NCI-H748 (cell line): ENCODE measurements around the gene RALGAPA2.

Experiments used
- DNase-seq: peaks from one replicate; lab custom pipeline; 2025; ENCODE audit not compliant: unreplicated experiment; lab: John Stamatoyannopoulos, UW

The RALGAPA2 gene

DNA sequence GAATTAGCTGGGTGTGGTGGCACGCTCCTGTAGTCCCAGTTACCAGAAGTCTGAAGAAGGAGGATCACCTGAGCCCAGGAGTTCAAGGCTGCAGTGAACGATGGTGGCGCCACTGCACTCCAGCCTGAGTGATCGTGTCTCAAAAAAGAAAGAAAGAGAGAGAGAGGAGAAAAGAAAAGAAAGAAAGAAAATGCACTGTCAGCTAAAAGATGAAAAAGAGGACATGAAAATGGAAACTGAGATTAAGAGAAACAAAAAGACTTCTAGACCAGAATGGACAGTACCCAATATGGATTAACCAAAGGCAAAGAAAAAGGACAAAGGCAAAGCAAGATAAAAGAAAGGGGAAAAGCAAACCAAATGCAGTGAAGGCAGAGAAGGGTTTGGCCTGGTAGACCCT, 9.0 kb upstream of the RALGAPA2 start:
- DNase-seq, result no peak

- DNase-seq, result no peak
These were observed 7.7 kb upstream of the RALGAPA2 start for GRCh38 chr20:20720158-20720557.

- DNase-seq, result no peak
These were observed 7.0 kb upstream of the RALGAPA2 start for GRCh38 chr20:20719411-20719810.

GRCh38 chr20:20713244-20713765, 861 bp upstream of the RALGAPA2 start:
- peak; percentile 50 for DNase-seq

GRCh38 chr20:20712004-20712473, 405 bp downstream of the RALGAPA2 start:
- peak; percentile 71 for DNase-seq

DNA sequence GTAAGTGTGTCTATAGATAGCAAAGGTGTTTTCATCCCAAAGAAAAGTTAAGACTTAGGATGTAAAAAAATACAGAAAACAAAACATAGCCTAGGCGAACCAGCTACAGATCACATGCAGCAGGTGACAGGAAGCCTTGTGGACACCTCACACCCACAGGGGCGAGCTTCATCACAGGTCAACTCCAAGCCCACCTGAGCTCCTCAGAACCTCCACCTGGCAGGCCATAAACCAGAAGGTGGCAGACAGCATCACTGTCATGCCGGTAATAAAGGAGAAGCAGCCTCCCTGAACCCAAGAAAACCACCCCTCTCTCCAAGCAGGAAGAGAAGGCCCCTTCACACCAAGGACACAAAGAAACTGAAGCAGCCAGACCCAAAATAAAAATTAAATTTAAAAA, 1.0 kb downstream of the RALGAPA2 start:
- DNase-seq, result peak; percentile 67

GRCh38 chr20:20710443-20711315, 1.8 kb downstream of the RALGAPA2 start:
- peak; percentile 62 for DNase-seq

DNA sequence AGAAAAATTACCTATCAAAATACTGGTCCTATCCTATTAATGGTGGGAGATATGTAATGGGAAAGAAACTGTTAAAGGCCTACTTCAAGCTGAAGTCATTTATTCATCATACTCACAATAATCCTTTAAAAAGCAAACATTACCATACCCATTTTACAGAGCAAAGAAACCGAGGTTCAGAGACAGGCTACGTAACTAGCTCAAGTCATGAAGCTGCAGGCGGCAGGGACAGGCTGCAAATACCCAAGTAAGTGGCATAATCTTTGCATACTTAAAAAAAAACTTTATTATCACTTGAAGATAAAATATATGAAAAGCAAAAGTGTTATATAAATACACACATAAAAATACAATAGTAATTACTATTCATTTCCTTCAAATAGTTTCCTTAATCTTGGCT, 2.6 kb downstream of the RALGAPA2 start:
- DNase-seq, result no peak

DNA sequence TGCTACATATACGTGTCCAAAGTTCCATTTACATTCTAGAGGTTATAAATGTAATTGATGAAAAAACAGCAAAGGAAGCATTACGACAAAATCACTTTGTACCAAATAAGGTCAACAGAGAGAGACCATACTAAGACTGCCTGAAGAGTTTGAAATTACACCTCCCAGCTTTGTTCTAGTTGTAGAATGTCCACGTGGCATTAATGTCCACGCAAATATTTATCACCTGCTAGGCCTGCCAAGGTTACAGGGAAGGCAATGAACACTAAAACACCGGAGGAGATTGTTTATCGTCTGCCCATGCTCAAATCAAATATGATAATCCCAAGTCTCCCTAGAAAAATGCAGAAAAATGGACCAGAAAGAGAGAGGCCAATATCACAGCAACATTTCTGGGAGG, 6.2 kb downstream of the RALGAPA2 start:
- DNase-seq, result peak; percentile 41

DNA sequence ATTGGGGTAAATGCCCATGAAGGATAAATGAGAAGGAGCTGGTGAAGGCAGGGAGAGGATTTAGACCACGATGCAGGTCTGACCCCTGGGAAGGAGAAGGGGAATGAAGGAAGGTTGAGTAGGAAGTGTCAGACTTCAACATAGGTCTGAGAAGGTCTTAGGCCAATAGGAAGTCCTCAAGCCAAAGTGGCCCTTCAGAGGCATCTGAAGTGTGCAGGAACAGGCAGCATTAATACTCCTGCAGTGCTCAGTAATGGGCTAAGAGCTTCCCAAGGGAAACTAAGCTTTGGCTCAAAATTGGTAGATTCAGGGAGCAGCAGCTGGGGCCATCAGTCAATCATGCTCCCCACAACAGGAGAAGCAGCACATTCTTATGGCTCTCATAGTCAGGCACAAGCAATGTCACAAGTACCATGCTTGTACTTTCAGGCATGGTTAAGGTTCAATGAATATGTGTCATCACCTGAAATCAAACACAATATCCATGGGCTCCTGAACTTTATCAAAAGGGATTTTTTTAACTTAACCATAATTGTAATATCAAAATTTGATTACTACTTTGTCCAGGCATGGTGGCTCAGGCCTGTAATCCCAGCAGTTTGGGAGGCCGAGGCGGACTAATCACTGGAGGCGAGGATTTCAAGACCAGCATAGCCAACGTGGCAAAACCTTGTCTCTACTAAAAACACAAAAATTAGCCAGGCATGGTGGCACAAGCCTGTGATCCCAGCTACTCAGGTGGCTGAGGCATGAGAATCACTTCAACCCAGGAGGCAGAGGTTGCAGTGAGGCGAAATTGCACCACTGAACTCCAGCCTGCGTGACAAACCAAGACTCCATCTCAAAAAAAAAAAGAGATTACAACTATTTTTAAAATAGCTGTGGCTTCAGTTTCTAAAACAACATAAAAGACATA, 9.9 kb downstream of the RALGAPA2 start:
- no peak for DNase-seq

DNA sequence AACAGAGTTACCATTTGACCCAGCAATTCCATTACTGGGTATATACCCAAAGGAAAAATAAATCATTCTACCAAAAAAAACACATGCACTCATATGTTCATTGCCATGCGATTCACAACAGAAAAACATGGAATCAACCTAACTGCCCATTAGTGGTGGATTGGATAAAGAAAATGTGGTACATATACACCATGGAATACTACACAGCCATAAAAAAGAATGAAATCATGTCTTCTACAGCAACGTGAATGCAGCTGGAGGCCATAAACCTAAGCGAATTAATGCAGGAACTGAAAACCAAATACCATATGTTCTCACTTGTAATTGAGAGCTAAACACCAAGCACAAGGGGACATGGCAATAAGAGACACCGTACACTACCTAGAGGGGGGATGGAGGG, 12.5 kb downstream of the RALGAPA2 start:
- DNase-seq, result no peak

DNA sequence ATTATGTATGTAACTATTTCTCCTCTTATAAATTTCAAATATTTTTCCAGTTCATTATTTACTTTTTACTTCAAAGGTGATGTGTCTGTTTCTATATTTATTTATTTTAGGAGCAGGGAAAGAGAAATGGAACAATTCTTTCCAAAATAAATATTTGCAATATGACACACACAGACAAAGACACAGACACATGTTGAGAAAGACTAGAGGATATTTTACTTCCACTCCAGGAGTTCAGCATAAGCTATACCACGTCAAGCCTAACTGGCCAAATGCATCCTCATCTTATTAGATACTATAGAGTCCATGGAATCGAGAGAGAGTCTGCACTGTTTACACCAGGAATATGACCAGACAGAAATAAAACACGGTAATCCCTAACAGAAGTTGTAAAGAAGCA, 13.3 kb downstream of the RALGAPA2 start:
- peak; percentile 61 for DNase-seq

- DNase-seq, result no peak
These were observed 15.1 kb downstream of the RALGAPA2 start for GRCh38 chr20:20697325-20697845.

DNA sequence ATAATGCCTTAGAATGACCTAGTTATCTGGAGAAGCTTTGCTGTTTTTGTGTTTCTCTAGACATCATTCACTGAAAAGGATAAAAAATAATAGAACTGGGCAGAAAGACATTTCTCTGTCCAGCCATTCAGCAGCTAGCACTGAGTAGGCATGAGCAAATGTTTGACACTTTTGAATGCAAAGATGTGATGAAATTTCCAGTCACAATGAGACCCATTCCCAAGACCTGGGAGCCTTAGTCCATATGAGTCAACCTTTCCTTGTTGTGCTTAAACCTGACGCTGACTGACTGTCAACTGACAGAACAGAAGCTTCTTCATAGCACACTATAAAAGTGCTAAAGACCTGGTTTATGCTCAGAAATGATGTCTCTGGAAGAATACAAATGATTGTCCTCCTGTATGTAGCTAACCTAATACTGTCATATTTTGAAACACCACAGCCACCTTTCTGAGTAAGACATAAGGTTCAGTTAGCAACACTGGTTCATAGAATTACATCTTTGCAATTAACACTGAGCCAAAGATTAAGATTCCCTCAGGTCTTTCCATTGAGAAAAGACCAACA, 17.1 kb downstream of the RALGAPA2 start:
- no peak for DNase-seq

- DNase-seq, result no peak
These were observed 17.9 kb downstream of the RALGAPA2 start for GRCh38 chr20:20694591-20694990.

DNA sequence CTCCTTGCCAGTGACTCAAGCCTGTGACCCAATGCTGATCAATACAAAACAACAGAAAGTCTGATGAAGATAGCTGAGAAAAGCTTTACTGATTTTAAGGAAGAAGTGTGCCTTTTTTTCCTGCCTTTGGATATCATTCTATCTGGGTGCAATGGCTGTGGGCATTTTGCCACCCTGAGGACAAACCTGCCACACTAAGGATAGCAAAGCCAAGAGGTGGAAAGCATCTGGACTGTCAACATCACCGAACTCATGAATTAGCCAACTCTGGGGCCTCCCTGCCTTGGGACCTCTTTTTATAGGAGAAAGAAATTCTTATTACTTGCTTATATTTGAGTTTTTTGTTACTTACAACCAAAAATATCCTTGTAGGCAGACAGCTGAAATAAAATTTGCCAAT, 19.9 kb downstream of the RALGAPA2 start:
- no peak for DNase-seq

DNA sequence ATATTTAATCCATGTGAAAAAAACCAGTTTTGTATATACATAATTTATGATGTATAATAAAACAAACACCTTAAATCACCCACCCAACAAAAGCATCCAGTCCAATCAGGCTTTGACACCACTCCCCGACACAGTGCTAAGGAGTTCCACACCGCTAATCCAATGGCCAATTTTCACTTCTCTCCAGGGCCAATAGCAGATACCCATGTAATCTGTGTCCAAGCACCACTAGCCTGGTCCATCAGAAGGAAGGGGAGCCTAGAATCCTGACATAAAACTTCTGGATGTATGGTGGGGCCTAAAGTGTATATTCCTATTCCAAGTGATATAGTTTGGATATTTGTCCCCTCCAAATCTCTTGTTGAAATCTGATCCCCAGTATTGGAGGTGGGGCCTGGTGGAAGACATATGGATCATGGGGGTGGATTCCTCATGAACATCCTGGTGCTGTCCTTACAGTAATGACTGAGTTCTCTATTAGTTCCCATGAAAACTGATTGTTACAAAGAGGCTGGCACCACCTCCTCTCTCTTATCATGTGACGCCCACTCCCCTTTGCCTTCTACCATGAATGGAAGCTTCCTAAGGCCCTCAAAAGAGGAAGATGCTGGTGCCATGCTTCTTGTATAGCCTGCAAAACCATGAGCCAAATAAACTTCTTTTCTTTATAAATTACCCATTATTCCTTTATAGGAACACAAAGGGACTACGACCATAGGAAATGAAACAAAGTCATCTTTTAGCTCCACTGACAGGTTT, 20.8 kb downstream of the RALGAPA2 start:
- no peak for DNase-seq

- DNase-seq, result no peak
These were observed 21.6 kb downstream of the RALGAPA2 start for GRCh38 chr20:20690676-20691476.

DNA sequence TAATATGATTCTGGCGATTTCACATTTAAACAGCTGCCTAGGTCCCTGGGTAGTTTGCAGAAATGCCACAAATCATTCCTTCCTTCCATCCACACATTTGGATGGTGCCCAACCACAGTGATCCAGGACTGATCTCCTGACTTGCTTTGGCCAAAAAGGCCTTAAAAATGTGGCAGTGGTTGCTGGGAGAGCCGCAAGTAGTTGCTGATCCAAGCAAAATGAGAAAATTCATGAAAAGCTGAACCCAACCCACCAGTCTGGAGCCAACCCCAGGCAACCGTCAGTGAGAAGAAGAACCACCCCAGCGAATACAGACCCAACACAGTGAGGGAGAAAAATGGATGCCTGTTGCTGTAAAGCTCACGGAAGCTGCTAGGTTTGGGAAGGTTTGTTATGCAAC, 25.1 kb downstream of the RALGAPA2 start:
- no peak for DNase-seq
